Activated CD8-positive, alpha-beta memory T cell treated with anti-CD3 and anti-CD28 coated beads for 36 hours (primary cell): Measurements from ENCODE around the gene STXBP1. TPM values are rescaled to one million over a fixed set of nuclear protein-coding genes. Genes with fewer than 3 reads are reported as not detected.

ENCODE experiments used
- CTCF ChIA-PET: fragments of 350-600 bp; sonication (Branson Sonifier 250); formaldehyde crosslinking; loops from one replicate; lab custom pipeline; 2021; ENCODE audit warnings: antibody characterized with exemption; lab: Charles Lee
- POLR2A ChIA-PET: fragments of 350-600 bp; sonication (Branson Sonifier 250); formaldehyde crosslinking; loops from one replicate; lab custom pipeline; 2021; ENCODE audit warnings: antibody characterized with exemption; lab: Charles Lee
- total RNA-seq, 2 experiments: library from RNA; stranded (reverse); gene quantifications; one replicate each; pipeline ENCODE4 v1.2.3, GENCODE V29; 2021

Gene STXBP1
- total RNA-seq, 2 experiments from 2014 or later, result 18.3 to 22.8 TPM

DNA sequence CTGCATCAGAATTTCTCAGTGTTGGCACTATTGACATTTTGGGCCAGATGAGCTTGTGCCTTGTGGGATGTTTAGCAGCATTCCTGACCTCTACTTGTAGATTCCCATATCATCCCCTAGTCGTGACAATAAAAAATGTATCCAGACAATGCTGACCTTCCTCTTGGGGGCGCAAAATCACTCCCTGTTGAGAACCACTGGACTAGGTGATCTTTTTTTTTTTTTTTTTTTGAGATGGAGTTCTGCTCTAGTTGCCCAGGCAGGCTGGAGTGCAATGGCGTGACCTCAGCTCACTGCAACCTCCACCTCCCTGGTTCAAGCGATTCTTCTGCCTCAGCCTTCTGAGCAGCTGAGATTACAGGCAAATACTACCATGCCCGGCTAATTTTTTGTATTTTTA lies 22.6 kb downstream of the STXBP1 start:
- CTCF ChIA-PET, result interaction anchor here (0.7 to 1.3 kb wide), 4 partner anchors 45 to 374 kb away, joined by 3 to 4 read pairs (median 4); no protein-coding TSS in a partner anchor
- POLR2A ChIA-PET, result no interaction called here

DNA sequence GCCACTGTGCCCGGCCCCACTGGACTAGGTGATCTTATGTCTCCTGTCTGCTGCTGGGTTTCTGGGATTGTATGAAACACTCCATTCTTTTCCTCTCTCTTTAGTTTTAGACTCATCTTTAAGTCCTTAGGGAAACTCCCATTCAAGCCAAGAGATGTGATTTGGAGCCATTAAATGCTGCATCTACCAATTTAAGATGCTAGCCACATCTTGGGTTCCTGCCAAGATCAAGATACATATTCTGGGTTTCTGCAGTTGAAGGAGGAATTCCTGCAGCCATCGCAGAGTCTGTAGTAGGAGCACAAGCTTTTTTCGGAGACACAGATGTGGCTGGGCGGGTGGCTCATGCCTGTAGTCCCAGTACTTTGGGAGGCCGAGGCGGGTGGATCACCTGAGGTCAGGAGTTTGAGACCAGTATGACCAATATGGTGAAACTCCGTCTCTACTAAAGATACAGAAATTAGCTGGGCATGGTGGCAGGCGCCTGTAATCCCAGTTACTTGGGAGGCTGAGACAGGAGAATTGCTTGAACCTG lies 23.2 kb downstream of the STXBP1 start:
- ChIA-PET POLR2A (no interaction called here), CTCF (interaction anchor here (0.6 to 1.3 kb wide), 4 partner anchors 94 to 953 kb away, joined by 3 to 4 read pairs (median 4); no protein-coding TSS in a partner anchor)

DNA sequence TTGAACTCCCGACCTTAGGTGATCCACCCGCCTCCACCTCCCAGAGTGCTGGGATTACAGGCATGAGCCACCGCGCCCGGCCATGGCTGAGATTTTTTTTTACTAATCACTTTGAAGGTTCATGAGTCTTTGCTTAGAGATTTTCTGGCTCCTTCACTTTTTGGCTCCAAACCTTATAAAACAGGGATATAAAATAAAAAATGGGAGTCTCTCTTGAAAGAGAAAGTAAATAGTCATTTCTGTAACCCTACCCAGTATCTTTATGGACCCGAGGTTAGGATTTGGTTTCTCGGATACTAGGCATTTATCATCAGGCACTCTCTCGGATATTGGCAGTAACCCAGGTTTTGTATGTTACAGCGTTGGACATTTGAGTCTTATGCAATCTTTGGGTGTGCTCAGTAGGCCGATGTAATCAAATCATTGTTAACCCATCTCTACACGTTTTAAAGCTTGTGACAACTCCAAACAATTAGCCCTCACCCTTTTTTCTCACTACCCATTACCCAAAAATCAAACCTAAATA lies 25.3 kb downstream of the STXBP1 start:
- CTCF ChIA-PET, result no interaction called here
- POLR2A ChIA-PET, result no interaction called here

DNA sequence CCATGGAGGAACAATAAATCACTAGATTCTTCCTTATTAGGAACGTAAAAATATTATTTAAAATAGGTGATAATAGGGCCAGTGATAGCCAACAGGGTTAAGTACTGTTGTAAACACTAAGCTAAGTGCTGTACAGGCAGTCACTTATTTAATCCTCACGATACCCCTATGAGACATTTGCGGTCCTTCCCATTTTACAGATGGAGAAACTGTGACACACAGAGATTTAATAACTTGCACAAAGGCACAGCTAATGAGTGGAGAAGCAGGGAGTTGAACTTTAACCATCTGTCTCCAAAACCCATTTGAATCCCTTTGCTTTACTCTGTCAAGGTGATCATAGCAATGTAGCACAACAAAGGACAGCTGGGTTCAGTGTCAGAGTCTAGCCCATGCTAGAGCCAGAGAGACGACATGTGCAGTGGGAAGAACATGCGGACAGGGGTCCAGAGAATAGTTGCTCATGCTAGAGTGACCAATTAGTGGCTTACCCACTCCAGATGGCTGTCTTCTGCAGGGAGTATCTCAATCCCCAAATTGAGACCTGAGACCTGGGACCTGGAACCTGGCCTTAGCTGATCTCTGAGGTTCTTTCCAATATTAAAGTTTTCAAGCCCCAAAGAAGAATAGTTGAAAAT lies 28.9 kb downstream of the STXBP1 start:
- ChIA-PET CTCF (interaction anchor here (1.7 kb wide), 1 partner anchor 137 kb away, joined by 4 read pairs; no protein-coding TSS in a partner anchor), POLR2A (no interaction called here)

DNA sequence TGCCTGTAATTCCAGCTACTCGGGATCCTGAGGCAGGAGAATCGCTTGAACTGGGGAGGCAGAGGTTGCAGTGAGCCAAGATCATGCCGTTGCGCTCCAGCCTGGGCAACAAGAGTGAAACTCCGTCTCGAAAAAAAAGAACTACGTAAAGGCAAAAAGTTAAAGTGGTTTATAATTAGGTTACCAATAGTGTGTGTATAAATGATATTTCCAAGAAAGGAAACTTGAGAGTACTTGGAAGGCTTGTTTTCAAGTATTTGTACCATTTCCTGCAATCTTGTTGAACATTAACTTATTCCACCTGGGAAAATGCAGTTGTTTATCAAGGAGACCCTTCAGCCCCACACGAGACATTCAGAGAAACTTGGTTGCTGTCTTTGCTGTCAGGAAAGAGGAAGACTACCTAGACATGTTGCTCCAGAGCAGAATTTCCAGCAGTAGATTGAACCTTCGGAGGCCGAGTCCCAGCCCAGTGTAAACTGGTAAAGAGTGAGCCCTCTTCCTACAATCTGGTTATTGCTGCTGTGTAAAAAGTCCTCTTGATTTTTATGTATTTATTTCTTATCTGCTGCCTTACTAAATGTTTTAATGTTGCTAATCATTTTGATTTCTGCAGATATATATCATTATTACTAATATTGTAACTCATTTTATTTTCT lies 30.1 kb downstream of the STXBP1 start:
- POLR2A ChIA-PET, result no interaction called here
- CTCF ChIA-PET, result no interaction called here

DNA sequence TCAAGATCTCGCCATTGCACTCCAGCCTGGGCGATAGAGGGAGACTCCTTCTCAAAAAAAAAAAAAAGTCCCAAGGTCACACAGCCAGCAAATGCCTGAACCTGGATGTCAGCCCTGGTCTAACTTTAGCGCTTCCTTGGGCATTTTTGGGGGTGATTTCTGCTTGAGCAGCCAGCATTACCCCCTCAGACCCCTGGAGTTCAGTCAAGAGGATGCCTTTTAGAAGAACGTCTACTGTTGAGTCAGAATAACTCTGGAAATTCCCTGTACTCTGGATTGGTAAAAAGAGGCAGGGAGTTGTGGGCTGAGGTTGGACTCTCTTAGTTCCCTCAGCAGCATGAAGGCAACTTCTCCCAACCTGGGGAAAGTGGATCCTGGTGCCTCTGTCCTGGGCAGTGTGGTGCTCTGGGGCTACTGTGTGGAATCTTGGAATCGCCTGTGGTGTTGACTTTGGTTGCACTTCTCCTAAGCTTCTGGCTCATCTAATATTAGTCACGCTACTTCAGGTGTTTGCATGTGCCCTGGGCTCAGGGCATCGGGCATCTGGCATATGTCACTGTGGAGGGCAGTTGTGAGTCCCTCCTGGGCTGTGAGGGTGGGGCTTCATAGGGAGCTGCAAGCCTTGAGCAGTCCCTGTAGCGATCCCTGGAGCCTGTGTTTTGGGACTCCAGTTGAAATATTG lies 32.2 kb downstream of the STXBP1 start:
- POLR2A ChIA-PET, result no interaction called here
- CTCF ChIA-PET, result no interaction called here

DNA sequence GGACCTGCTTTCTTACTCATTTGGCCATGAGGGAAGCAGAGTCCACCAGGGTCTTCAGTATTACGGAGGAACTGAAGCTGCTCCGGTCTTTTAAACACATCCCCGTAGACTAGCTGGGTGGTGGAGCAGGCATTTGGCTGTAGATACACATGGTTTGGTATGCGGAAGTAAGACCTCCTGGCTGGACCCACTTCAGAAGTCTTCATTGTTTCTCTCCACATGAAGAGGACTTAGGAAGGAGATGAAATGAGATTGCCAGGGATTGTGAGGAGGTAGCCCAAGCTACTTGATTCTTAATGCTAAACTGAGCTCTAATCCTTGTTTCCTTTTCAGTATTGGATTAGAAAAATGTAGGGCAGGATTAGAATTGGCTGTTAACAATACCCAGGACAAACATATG lies 32.9 kb downstream of the STXBP1 start:
- POLR2A ChIA-PET, result no interaction called here
- CTCF ChIA-PET, result no interaction called here

DNA sequence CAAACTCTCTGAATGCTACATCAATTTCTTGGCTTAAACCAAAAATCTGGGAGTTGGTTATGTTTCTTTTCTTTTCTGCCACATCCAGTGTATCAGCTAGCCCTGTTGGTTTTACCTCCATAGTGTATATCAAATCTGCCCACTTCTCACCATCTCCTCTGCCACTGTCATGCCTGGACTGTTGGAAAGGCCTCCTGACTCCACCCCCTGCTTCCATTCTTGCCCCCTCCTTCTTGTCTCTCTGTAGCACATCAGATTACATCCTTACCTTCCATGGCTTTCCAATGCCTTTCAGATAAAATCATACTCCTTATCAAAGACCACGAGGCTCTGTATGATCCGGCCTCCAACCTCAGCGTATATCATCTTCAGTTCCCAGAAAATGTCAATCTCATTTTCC lies 35.4 kb downstream of the STXBP1 start:
- ChIA-PET CTCF (no interaction called here), POLR2A (no interaction called here)

DNA sequence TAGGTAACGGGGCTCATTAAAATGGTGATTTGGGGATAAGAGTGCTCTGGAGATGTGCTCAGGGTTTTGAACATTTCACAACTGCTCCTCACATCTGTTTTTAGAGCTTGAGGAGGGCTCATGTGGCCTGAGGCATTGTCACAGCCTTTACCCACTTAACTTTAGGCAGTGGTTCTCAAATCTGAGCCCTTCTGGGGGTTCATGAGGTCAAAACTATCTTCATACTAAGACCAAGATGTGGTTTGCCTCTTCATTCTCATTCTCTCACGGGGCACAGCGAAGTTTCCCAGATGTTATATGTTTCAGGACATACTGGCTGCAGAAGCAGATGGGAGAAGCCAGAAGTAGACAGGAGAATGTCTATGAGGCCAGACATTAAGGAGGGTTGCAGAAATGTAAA lies 38.4 kb downstream of the STXBP1 start:
- CTCF ChIA-PET, result no interaction called here
- POLR2A ChIA-PET, result no interaction called here

DNA sequence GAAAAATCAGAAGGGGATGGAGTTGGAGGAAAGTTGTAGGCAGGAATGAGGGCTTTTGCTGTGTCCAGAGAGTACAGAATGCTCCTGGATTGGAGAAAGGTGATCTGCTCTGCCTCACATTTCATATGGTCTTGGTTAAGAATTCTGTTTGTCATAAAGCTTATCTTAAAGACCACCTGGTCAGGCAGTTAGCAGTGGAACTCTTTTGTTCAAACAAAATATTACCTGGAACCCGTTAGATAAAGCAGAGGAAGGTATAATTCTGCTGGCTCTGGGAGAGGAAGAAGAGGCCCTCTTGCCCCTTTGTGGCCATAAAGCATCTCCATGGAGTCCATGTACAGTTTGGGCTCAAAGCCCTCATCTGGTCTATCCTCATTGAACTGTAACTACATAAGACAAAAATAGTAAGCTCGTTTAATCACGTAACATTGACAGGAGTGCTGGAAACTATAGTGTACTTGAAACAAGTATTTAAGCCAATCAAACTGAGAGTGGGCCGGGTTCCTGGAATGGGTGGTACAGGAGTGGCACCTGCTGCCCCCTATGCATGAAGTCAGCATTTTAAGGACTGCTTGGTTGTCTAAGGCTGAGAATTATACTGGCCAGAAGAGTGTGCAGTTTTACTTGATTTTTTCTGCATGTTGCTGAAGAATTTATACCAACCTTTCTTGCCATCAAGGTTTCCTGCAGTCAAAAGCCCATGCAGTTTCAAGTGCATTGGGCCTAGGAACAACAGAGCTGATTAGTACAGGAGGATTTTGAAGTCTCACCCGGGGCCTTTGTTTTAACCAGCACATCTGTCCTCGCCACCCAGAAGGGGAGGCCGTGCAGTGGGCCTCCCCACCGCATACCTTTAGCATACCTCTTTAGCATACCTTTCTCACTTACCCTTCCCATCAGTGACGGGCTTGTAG lies 39.9 kb downstream of the STXBP1 start:
- CTCF ChIA-PET, result no interaction called here
- POLR2A ChIA-PET, result no interaction called here

DNA sequence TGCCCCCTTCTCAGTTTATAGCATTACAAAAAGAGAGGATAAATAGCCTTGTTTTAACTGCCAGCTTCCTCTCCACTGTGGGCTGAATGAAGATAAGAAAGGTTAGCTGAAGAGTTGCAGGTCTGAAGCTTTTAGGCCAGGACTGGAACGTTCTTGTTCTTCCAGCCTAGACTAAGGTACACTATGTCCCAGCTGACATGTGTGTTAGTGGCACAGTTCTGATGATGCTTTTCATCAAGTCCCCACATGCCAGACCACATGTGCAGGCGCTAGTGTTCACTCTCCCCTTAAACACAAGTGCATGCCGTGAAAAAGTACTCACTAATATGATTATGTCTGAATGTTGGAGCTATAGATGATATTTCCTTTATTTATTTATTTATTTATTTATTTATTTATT lies 40.7 kb downstream of the STXBP1 start:
- ChIA-PET POLR2A (no interaction called here), CTCF (no interaction called here)

DNA sequence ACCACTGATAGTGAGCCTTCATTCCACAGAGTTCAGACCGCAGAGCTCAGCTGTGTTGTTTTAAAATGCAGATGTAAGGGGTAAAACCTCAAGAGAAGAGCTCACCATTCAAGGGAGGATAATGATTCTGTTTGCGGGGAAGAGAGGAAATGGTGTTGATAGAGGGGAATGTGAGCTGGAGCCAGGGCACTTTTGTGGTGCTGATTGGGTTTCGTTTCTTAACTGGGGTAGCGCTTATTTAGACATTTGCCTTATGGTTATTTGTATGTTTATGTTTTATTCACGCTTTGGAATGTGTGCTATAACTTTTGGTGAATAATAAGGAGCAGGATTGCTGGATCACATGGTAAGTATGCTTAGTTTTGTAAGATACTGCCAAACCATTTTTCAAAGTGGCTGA lies 42.5 kb downstream of the STXBP1 start:
- POLR2A ChIA-PET, result no interaction called here
- CTCF ChIA-PET, result no interaction called here

DNA sequence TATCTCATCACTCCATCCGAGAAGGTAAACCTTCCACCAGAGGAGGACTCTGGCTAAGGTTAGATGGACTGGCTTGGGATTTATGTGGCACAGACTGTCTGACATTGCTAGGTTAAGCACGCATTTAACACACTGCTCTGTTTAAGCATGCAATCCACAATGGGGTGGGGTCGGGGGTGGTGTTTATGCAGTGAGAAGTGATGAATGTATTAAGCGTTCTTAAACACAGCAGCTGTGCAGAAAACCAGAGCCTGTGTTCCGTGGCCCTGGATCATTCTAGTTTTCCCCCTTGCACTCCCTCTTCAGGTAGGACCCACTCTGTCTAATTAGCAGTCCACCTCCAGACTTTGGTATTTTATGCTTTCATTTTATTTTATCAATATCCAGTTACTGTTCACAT lies 46.4 kb downstream of the STXBP1 start:
- ChIA-PET POLR2A (no interaction called here), CTCF (no interaction called here)

DNA sequence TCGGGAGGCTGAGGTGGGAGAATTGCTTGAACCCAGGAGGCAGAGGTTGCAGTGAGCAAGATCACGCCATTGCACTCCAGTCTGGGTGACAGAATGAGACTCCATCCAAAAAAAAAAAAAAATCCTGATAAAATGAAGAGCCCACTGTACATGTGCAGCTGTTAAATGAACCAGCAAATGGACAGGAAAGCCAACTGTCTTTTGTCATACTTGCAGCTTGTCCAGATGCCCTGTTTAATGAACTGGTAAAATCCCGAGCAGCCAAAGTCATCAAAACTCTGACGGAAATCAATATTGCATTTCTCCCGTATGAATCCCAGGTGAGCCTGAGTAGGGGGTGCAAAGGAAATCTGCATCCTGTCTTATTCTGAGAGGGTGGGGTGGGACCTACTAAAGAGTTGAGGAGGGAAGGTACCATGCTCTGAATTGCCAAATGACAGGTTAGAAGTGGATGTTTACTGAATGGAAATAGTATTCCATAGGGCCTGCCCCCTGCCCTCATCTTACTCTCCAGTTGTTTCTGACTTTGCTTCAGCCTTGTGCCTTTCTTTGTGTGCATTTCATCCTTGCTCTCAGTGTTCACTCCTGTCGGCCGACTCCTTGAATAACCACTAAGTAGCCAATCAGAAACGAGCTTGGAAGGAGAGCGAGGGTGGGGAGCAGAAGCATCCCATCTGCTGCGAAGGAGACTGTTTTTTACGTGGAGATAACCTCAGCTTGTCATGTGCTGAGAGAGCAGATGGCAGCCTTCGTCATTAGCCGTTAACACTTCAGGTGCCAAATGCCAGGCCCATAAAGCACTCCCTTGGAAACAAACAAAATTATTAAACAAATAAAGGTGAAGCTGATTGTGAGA lies 49.0 kb downstream of the STXBP1 start:
- ChIA-PET CTCF (interaction anchor here (0.9 kb wide), 1 partner anchor 57 kb away, joined by 3 read pairs; no protein-coding TSS in a partner anchor), POLR2A (no interaction called here)

DNA sequence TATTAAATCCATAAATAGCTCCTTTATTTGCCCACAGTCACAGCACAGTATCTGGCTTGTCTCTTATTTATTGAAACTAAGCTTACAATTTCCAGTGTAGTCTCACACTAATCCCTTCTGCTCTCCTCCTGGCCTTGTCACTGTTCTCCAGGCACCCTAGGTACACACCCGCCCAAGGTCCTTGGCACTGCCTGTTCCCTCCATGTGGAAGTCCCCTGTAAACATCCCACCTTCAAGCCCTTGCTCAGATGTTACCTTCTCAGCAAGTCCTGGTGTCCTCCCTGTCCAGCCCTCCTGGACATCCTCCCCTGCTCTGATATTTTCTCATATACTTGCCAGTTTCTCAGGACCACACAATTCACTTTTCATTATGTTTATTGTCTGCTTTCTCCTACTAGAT lies 50.5 kb downstream of the STXBP1 start:
- CTCF ChIA-PET, result interaction anchor here (0.8 to 0.9 kb wide), 2 partner anchors 53 to 451 kb away, joined by 3 read pairs; partner anchors contain the start of genes PTRH1 and TTC16

DNA sequence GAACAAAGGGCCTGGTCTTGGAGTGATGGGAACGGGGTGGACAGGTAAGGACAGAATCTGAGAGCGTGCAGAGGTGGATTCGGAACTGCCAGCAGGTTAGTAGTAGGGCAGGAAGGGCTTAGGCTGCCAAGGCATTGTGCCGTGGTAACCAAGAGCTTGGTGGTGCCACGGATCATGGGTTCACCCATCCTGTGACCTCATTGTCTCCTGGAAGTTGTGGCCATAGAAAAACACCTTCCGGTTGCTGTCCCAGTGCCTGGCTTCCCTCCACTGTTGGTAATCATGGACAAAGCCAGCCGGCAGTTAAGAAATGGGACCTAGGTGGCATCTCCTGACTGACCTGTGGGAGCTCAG lies 52.2 kb downstream of the STXBP1 start:
- POLR2A ChIA-PET, result no interaction called here

More for the DNA sequence above, 50.5 kb downstream of the STXBP1 start:
- POLR2A ChIA-PET, result no interaction called here

DNA sequence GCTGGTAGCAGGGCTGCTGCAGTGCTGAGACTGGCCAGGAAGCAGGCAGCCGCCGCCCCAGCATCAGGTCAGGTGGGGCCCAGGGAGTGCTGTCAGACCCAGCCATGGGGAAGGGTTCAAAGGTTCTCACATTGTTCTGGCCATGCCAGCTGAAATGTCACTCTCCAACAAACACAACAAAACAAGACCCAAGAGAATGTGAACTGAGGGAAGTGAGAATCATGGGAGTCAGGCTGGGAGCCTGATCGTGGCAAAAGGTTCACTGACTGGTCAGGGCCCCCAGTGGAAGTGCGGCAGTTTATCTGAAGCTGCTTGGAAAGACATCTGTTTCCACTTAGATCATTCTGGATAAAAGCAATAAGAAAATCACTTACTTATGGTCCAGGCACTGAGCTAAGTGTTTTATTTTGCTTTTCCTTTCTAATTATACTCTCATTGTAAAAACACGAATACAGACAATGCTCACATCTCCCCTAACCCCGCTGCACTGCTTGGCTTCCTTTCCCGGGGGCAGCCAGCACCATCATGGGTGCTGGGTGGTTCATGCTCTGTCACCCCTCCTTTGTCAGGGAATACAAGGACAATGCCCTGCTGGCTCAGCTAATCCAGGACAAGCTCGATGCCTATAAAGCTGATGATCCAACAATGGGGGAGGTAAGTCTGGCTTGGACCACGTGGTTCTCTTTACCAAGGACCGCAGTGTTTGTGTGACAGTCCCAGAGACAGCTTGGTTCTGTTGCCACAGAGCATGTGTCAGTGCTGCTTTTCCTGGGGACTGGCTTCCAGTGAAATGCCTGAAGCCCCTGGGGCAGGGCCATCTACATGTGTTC lies 52.8 kb downstream of the STXBP1 start:
- CTCF ChIA-PET, result no interaction called here
- POLR2A ChIA-PET, result no interaction called here

More for the DNA sequence above, 52.2 kb downstream of the STXBP1 start:
- CTCF ChIA-PET, result no interaction called here
